ENCODE results near the gene FBXO28.

The FBXO28 gene

DNA sequence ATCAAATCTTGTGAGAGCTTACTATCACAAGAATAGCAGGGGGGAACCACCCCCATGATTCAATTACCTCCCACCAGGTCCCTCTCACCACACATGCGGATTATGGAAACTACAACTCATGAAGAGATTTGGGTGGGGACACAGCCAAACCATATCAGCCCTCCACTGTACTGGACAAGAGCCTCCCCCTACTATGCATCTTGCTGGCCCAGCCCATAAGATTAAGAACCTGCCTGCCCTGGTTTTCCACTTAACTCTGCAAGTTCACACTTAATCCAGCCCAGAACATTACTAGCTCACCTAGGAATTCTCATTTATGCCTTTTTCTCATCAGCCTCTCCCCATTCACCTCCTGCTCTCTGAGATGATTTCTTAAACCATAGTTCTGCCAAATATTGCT, 18.0 kb upstream of the FBXO28 start:
- no peak for DNase-seq (ENCODE audit: low spot score)

DNA sequence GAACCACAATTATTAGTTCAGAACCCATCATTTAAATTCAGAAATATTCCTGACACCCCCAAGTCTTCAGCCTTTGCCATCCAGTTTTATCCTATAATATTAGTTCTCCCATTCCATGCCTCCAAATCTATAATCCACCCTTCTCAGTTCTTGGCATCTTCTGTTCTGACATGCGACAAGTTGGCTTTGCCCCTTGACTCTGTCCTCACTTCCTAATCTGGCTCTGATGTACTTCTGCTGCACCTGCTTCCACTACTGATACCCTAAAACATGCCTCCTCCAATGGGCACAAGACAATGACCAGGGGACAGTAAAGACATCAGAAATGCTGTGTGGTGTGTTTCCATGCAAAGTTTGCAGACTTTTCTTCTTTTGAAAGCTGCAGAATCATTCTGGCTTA, 17.1 kb upstream of the FBXO28 start:
- DNase-seq (ENCODE audit: low spot score), result no peak

DNA sequence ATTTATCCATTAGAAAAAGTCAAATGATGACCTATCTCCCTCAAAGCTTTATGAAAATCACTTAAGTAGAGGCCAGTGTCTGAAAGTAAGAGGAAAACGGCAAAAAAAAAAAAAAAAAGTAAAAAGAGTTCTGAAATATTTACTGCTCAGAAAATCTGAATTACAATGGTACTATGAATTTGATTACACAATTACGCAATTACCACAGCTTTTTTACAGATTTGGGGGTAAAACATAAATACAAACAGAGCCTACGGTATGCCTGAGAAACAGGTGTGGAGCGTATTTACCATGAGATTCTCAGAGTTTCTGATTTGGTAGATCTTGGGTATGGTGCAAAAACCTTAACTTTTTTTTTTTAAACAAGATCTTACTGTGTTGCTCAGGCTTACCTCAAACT, 15.9 kb upstream of the FBXO28 start:
- DNase-seq (ENCODE audit: low spot score), result no peak

DNA sequence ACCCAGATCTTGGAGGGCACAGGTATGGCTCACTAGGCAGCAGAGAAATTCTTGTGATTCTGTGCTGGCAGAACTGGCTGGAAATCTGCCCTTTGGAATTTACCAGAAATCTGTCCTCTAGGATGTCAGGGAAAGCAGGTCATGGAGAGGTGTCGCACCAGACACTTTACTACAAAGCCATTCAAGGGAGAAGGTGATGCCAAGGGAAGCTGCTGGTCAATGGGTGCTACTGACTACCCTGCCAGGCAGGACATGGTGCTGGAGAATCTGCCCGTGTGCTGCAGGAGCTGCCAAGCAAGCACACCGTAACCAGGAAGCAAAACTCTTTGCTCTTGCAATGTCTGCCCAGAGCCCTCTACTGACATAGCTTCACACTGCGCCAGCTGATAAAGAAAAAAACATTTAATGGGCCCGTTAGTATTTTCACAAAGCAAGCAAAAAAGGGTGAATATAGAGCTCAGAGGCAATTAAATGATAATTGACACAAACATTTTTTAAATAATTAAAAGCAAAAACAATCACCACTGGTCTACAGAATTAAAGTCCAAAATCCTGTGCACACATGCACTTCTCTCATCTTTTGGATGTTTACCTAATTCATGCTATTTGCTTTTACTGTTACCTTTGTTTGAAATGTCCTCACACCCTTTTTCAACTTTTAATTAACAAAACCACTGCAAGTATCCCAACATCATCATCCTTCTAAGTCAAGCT, 7.2 kb upstream of the FBXO28 start:
- DNase-seq (ENCODE audit: low spot score), result no peak

DNA sequence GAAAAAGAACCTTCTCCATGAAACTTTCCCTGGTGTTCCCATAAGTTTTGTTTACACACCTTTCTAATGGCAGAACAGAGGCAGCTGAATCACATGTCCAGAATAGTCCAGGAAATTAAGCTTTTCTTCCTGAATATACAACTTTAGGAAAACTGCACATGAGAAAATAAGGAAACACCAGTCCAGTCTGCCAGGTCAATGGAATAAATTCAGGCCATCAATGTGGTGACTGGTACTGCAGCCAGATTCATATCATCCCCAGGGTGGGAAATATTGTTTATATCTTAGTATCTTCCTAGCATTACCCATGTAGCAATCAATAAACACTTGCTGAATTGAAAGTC, 6.7 kb upstream of the FBXO28 start:
- DNase-seq (ENCODE audit: low spot score), result no peak

DNA sequence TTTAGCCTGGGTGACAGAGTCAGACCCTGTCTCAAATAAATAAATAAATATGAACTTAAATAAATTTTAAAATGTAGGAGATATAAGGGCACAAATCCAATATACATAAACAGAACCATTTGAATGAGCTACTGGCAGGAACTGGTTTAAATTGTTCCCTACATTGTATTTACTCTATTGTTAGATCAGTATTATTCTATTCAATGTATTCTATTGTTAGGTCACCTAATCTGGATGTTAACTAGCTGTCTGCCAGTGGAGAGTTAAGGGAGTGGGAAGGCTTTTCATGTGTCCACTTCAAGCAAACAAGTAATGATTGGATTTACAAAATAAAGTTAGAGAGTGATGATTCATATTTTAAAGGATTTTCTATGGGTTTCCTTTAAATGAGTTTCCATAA, 4.9 kb upstream of the FBXO28 start:
- no peak for DNase-seq (ENCODE audit: low spot score)

DNA sequence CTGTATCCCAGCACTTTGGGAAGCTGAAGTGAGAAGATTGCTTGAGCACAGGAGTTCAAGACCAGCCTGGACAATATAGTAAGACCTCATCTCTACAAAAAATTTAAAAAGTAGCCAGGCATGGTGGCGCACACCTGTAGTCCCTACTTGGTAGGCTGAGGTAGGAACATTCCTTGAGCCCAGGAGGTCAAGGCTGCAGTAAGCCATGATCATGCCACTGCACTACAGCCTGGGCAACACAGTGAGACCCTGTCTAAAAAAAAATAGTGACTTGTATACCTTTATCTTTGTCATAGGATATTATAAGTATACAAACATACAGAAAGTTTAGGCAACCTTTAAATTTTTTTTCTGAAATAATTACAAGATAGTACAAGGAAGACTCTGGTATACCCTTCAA, 3.9 kb upstream of the FBXO28 start:
- DNase-seq (ENCODE audit: low spot score), result no peak

DNA sequence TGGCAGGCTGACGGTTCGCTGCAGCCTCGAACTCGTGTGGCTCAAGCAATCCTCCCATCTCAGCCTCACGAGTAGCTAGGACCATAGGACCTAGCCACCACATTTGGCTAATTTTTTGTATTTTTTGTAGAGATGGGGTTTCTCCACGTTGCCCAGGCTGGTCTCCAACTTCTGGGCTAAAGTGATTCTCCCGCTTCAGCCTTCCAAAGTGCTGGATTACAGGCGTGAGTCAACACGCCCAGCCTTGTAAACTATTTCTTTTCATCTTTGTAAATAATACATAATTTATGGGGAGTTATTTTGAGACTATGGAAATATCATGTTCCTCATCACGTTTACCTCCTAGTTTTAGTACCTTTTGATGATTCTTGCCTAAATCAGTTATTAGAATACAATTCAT, 906 bp upstream of the FBXO28 start:
- no peak for DNase-seq (ENCODE audit: low spot score)

DNA sequence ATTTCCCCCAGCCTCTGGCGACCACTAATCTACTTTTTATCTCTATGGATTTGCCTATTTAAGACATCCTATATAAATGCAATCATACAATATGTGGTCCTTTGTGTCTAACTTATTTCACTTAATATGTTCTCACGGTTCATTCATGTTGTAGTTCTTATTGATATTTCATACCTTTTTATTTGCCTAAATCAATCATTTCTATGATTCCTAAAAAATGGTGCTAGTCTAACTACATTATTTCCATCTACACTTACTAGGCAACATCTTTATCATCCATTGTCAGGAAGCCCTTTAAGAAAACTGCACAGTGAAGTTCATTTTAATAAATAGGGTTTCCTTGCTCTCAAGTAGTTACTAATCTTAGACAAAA, 380 bp upstream of the FBXO28 start:
- no peak for DNase-seq (ENCODE audit: low spot score)

DNA sequence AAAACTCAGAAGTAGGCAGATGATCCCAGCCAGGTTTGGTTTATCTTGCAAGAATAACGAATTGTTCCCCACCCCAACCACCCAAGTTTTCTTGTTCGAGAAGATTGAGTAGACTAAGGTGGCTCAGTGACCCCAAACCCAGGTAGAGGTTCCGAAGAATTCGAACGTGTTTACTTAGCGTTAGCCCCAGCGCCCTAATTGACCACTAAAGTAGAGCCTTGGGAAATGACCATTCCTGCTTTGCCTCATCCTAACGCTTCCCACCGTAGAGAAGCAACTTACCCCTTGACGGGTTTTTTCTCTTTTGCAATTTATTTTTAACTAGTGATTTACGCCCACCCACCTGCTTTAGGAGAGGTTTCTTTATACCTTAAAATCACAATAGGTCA, 870 bp downstream of the FBXO28 start:
- no peak for DNase-seq (ENCODE audit: low spot score)

DNA sequence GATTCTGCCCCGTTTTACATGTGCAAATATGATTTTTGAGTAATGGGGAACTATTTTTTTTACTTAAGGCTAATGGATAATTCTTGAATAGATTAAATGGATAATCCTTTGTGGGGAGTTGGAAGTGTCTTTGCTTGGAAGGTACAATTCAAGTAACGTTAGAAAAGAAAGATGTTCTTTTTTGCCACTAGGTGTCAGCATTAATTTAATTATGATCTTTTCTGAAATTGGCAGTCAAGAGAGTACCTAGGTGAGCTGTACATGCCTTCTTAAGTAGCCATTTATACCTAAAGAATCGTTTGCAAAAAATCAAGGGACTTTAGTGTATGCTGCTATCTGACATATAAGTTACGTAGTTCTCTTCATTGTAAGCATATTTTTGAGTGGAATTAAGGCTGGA, 2.2 kb downstream of the FBXO28 start:
- no peak for DNase-seq (ENCODE audit: low spot score)

DNA sequence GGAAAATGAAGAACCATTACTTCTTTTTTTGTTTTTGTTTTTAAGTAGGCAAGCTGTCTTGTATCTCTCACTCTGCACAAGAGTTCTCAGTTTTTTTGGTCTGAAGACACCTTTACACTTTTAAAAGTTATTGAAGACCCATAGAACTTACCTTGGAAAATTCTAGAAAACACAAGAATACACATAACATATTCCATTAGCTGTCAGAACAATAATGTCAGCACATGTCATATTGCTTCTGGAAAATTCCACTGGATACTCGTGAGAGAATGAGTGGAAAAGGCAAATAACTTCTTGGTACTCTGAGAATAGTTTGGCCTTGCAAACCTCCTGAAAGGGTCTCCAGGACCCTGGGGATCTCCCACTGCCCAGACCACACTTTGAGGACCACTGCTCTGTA, 4.8 kb downstream of the FBXO28 start:
- DNase-seq (ENCODE audit: low spot score), result no peak

DNA sequence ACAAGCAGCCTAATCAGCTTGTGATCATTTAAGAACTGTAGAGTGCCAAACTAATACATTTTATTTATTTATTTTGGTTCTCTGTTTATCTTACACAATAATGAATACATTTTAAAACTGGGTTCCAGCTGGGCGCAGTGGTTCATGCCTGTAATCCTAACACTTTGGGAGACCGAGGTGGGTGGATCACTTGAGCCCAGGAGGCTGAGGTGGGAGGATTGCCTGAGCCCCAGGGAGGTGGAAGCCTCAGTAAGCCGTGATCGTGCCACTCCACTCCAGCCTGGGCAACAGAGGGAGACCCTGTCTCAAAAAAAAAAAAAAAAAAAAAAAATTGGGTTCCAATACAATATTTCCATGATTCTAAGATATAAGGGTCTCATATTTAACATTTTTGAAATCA, 9.2 kb downstream of the FBXO28 start:
- no peak for DNase-seq (ENCODE audit: low spot score)

DNA sequence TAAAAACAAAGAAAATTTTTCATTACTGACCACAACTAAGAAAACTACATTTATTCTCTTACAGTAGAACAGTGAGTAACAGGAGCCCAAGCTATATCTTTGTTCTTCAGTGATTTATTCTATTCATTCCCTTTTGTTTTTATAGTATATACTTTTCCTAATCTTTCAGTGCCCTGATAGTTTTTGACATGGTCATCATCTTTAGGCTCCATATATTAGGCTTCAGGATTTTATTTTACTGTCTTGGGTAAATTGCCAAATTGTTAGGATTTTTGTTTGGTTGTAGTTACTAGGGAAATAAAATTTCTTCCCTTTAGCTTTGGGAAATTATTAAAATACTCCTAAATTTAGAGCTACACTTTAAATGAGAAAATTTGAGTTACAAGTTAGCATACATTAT, 10.3 kb downstream of the FBXO28 start:
- no peak for DNase-seq (ENCODE audit: low spot score)

DNA sequence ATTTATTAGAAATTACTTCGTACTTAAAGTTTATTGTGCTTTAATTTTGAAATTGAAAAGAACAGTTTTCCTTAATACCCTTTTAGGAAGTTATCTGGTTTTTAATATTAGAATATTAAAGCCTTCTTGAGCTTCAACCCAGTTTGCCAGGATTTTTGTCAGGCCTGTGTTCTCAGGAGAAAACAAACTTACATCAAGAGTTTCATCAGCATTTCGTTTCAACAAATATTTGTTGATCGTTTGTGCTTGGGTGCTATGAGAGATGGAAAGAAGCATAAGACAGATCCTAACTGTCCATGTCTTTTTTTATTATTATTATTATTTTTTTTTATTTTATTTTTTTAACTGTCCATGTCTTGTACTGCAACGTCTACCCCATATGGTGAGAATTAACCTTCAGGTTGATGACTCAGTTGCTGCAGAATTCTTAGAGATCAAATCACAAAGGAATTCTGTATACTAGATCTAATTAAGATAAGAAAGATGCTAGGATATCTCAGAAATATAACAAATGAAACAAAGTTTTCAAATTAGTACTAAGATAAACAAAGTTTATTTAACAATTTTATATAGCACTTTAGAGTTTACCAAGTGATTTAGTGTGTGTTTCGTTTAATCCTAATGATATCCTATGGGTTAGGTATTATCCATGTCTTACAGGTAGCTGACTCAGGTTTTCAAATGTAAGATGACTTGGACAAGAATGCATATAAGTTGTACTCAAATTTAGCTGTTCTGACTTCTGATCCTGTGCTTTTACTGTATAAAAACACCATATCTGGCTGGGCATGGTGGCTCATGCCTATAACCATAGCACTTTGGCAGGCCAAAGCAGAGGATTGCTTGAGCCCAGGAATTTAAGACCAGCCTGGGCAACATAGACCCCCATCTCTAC, 14.3 kb downstream of the FBXO28 start:
- DNase-seq (ENCODE audit: low spot score), result no peak

DNA sequence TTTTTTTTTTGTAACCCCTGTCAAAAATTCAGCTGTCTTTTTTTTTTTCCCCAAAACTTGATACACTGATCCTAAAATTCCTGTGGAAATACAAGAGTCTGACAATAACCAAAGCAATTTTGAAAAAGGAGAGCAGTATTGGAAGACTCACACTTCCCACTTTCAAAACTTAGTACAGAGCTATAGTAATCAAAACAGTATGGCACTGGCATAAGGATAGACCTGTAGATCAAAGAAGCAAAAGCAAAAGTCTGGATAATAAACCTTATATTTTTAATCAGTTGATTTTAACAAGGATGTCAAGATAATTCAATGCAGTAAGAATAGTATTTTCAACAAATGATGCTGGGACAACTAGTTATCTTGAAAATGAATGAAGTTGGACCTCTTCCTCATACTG, 17.3 kb downstream of the FBXO28 start:
- DNase-seq (ENCODE audit: low spot score), result no peak

DNA sequence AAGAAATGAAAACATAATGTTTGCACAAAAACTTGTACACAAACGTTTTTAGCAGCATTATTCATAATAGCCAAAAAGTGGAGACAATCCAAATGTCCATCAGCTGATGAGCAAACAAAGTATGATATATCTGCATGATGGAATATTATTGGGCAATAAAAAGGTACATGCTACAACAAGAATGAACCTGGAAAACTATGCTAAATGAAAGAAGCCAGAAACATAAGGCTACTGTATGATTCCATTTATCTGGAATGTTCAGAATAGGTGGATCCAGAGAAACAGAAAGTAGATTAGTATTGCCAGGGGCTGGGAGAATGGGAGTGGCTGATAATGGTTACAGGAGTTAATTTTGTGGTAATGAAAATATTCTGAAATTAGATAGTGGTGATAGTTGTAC, 19.0 kb downstream of the FBXO28 start:
- no peak for DNase-seq (ENCODE audit: low spot score)

DNA sequence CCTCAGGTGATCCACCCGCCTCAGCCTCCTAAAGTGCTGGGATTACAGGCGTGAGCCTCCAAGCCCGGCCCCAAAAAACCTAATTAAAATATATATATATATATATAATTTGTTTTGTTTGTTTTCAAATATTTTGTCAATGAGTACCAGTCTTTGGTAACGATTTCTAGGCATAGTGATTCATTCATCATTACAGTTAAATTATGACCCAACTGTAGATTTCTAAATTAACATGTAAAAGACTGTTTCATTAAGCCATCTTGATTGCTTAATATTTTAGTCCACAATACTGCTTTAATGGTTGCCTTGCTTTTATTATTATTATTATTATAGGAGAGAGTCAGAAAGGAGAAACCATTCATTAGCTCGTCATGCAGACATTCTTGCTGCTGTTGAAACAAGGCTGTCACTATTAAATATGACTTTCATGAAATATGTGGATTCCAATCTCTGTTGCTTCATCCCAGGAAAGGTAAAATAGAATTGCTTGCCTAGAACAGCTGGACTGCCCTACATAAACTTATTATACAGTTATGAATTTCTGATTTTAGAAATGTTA, 19.9 kb downstream of the FBXO28 start:
- DNase-seq (ENCODE audit: low spot score), result no peak

DNA sequence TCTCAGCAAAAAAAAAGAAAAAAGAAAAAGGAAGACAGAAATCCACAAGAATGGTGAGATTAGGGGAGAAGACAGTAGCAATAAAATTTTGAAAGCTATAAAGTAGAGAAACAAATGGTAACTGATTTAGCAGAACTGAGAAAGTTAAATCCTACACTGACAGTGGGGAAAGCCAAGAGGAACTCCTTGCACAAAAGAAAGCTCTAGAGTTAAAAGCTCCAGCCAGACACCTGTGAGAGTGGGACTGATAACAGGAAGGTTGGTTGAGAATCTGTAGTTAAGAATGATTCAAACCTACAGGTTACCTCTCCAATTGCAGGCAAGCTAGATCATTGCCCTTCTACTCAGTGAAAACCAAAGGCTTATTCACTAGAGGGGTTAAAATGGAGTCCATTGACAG, 23.6 kb downstream of the FBXO28 start:
- DNase-seq (ENCODE audit: low spot score), result no peak

DNA sequence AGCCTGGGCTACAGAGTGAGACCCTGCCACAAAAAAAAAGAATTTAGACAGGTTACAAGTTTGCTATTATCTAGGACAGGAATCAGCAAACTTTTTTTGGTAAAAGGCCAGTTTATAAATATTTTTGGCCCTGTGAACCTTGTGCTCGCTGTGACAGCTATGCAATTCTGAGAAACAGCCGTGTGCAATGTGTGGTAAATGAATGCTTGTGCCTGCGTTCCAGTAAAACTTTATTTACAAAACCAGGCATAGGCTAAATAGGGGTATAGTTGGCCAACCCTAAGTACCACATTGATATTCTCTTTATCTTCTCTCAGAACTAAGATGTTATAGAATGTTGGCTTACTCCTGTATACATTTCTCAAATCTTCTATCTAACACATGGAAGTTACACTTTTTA, 24.3 kb downstream of the FBXO28 start:
- DNase-seq (ENCODE audit: low spot score), result no peak

DNA sequence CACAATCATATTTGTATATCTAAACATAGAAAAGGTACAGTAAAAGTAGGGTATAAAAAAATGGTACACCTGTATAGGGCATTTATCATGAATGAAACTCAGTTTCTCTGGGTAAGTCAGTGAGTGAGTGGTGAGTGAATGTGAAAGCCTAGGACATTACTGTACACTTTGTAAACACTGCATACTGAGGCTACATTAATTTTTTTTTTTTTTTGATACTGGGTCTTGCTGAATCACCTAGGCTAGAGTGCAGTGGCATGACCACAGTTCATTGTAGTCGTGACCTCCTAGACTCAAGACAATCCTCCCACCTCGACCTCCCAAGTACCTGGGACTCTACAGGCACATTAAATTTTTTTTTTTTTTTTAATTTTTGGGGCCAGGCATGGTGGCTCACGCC, 27.8 kb downstream of the FBXO28 start:
- no peak for DNase-seq (ENCODE audit: low spot score)

DNA sequence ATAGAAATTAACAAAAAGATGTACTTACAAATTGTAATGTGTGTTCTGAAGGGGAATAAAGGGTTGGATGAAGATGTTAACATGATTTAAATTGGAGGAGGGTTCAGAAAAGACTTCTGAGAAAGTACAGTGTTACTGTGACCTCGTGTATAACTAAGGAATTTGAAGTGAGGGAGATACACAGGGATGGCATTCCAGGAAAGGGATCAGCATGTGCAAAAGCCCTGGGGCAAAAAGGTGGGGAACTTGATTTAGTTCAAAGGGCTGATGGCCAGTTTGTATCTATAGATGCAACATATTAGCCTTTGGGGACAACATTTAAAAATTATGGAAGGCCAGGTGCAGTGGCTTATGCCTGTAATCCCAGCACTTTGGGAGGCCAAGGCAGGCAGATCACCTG, 35.8 kb downstream of the FBXO28 start:
- DNase-seq (ENCODE audit: low spot score), result no peak

DNA sequence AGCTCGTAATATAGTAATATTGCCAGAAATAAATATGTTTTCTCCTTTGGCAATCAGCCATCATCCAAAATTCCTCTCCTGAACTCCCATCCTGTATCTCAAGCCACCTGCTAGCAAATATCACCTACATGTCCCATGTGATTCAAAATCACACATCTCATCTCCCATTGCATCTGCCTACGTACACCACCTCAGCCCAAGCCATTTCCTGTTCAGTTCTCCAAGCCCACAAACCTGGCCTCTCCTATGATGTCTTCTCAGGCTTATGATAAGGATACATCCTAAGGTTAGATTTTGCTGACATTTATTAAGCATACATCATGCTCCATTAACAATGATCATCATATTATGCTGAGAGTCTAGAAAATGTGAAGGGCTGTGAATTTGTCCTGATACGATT, 37.2 kb downstream of the FBXO28 start:
- no peak for DNase-seq (ENCODE audit: low spot score)

DNA sequence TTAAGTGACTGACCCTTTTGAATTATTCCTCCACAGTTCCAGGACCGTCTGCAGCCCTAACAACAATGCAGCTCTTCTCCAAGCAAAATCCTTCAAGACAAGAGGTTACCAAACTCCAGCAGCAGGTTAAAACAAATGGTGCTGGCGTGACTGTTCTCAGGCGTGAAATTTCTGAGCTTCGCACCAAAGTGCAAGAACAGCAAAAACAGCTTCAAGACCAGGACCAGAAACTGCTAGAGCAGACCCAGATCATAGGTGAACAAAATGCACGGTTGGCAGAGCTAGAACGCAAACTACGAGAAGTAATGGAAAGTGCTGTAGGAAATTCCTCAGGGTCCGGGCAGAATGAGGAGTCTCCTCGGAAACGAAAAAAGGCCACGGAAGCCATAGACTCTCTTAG, 43.4 kb downstream of the FBXO28 start:
- DNase-seq (ENCODE audit: low spot score), result no peak

Measured in left forelimb (tissue), 1 donor.